Middle frontal gyrus (tissue), 1 donor: ENCODE measurements around the gene MYH11.
"Not testable (repeated sequence)": the region's sequence is repeated elsewhere in the genome, so short reads cannot be mapped to it uniquely, and the experiment has no call there.

Experiments used
- DNase-seq: peaks from one replicate; pipeline ENCODE4 v3.0.0-alpha.2; 2015; ENCODE audit warnings: low spot score; ENCODE audit errors: extremely low spot score

MYH11 gene

DNA sequence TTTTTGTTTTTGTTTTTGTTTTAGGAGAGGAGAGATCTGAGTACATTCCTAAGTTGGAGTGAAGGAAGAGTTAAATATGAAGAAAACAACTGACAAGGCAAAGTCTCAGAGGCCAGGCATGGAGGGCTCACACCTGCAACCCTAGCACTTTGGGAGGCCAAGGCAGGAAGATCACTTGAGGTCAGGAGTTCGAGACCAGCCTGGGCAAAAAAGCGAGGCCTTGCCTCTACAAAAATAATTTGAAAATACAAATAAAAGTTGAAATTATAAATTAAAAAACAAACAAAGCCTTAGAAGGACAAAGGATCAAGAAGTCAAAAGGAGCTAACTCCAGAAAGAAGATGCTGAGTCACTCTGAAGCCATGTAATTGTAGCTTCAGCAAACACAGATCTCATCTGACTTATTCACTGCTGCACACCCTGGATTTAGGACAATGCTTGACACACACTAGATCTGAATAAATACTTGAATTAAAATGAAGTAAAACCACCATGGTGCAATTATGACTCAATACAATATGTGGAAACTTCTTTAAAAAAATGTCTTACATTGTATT is 22.5 kb upstream of the MYH11 start:
- no peak for DNase-seq

DNA sequence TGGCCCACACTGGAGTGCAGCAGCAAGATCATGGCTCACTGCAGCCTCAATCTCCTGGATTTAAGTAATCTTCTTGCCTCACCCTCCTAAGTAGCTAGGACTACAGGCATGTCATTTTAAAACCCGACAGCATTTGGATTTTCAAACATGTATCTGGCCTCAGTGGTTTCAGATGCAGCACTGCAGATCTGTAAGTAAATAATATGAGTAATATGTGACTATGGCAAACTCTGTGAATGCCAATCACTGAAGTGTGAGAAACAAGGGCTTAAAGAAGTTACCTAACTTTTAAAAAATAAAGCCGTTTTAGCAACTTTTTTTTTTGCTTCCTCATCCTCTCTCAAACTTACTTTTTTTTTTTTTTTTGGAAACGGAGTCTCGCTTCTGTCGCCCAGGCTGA is 19.7 kb upstream of the MYH11 start:
- no peak for DNase-seq

DNA sequence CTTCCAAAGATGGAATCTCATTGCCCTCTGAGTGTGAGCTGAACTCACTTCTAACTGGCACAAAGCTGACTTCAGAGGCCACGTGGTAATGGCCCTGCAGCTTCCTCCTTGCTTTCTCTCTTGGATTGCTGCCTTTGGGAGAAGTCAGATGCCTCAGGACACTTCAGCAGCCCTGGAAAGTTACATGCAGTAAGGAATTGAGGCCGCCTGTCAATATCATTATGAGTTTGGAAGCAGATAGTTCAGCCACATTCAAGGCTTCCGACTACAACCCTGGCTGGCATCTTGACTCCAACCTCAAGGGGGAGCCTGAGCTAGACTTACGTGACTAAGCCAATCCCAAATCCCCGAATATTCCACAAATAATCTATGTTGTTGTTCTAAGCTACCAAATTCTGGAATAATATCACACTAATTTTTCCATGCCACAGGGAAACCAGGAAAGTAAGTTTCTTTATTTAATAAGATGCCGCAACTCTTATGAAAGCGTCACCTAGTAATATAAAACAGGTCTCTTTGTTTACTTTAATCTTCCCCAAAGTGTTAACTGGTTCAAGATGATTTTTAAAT is 18.0 kb upstream of the MYH11 start:
- no peak for DNase-seq

GRCh38 chr16:15873737-15874136 is 16.9 kb upstream of the MYH11 start:
- no peak for DNase-seq

GRCh38 chr16:15873301-15873700 is 16.5 kb upstream of the MYH11 start:
- no peak for DNase-seq

DNA sequence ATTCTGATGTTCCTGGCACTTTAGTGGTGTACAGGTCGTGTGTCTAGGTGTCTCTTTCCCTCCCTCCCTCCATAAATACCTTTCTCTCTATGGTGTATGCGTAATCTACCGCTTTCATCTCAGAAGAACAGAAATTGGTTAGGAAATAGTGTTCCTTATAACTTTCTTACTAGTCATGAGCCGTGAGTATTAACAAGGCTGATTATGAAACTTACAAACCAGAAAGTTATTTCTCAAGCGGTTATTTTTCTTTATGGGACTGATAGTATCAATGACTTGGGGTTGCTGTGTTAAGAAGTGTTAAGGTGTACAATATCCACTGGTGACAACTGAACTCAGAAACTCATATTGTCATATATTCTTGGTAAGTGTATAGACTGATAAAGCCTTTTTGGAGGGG is 13.2 kb upstream of the MYH11 start:
- DNase-seq, result no peak

DNA sequence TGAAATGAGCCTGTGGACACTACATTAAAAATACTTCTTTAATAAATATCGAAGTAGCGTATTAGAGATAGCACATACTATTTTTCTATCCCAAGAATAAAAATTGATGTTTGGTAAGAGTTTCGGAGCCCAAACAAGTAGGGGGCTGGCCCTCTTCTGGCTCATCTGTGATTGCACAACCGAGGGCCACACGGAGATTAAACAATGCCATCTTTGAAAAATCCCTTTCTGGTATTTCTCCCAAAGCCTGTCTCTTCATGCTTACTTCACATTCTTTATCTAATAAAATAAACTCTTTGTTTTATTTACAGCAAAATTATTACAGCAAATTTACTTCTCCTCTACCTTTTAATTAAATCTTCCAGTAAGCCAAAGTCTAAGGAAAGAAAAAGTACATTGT is 9.6 kb upstream of the MYH11 start:
- no peak for DNase-seq

DNA sequence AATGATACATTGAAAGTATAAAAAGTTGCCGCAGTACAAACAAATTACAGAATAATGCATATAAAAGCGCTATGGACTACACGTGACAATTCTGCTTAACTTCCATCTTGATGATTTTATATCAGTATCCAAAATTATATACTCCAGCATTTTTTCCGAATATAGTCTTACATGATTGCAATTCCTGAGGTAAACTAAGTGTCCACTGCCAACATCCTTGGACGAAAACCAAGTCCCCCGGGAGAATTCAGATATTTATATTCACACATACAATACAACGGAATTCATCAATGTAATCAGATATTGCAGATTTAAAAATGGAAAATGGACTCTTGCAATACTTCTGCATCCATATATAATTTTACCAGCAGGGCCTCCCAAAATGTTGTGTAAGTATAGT is 8.9 kb upstream of the MYH11 start:
- DNase-seq, result no peak

DNA sequence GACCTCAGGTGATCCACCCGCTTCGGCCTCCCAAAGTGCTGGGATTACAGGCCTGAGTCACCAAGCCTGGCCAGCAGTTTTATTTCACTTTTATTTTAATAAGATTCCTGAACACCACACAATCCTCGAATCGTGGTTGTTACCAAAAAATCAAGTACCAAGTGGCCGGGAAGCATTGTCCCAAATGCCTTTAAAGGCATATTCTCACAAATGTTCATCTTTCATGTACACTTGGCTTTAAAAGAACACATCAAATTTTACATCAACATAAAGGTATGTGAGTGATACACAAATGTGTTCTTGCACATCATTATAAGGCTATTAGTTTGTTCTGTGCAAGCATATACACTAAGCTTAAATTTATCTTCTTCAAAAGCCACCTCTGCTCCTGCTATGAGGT is 8.1 kb upstream of the MYH11 start:
- no peak for DNase-seq

DNA sequence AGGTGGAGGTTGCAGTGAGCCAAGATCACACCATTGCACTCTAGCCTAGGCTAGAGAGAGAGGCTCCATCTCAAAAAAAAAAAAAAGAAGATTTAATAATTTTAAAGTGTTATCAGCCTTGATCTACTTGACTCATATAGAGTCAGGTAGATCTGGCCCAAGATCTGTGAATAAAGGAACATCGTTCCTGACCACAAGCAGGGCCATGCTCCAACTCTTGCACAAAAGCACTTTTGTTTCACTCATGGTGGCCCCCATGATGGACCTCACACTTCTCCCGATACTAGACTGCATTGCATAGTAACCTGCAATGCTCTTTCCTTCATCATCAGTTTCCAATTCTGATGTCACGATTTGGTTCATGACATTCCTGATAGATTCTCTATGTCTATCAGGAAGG is 5.2 kb upstream of the MYH11 start:
- no peak for DNase-seq

GRCh38 chr16:15858921-15859668 is 2.3 kb upstream of the MYH11 start:
- DNase-seq, result no peak

DNA sequence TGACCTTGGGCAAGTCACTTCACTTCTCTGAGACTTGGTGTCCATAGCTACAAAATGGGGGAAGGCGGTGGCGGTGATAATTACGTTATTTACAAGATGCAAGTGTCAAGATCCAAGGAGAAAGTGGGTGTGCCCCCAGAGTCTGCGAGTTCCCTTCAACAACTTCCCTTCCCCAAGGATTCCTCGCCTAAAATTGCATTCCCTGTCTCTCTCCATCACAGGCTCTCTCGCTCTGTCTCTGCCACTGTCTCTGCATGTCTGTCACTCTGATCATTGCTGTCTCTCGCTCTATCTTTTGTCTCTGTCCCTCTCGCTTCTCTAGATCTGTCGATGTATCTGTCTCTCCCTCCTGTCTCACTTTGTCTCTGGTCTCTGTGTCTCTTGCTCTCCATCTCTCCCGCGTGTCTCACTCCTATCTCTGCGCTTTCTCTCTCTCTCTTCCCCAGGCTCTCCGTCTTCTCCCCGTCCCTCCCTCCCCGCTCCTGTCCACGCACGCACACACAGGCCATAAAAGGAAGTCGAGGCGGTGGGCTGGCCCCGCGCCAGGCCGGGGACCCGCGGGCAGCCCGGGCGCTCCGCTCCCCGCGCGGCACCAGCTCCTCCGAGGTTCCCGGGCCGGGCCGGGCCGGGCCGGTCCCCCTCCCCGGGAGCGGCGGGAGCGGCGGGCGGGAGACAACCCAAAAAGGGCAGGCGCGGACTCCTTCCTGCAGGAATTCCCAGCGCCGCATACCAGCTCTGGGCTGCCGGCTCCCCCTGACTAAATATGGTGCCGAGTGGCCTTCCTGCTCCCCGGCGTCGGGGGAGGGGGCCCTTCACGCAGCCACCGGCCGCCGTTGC is 1.1 kb upstream of the MYH11 start:
- DNase-seq, result no peak

DNA sequence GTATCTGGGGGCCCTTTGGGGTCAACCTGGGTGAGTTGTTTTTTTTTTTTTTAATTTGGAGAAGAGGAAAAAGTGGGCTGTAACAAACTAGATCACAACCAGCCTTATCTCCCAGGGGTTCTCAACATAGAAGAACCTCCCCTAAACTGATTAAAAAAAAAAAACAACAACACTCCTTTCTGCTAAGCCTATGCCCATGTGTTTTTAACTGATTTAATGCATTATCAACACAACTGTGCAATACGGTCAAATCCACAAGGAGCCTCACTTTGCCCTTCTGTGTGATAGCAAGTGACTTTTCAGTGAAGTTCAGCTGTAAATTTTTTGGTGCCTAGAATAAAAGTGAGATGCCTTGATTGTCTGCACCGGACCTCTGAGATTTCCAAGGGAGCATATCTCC is 646 bp downstream of the MYH11 start:
- DNase-seq, result no peak

- no peak for DNase-seq
Measured at GRCh38 chr16:15855704-15856003, 1.2 kb downstream of the MYH11 start.

DNA sequence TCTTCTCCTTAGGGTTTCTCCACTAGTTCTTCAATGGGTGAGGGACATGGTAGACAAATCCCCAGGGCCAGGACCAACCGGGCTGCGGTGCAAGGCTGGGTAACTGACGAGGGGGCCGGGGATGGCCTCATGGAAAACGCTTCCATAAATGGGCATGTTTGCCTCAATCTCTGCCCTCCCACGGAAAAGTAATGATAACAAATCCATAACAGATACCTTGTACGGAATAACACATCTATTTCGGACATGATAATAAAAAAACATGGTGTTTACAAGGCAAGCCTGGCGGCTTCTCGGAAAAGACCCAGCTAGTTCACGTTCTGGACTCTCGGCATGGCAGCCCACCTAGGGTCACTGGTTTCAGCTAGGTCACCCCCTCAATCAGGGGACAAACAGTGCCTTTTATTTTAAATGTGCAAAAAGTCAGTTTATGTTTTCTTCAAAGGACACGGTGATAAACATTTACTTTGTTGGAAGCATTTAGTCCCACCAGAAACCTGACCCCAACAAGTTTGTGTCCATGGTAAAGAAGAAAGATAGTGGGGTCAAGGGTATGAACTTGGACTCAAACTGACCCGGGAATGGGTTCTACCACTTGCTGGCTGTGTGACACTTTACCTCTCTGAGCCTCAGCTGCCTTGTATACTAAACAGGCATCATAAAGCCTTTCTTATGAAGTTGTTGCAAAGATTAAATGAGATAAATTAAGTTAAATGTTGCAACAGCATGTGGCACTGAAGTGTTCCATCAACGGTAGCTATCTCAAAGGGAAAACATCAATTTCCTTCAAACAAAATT is 1.7 kb downstream of the MYH11 start:
- DNase-seq, result no peak

- DNase-seq, result no peak
Measured at GRCh38 chr16:15854061-15854460, 2.8 kb downstream of the MYH11 start.

DNA sequence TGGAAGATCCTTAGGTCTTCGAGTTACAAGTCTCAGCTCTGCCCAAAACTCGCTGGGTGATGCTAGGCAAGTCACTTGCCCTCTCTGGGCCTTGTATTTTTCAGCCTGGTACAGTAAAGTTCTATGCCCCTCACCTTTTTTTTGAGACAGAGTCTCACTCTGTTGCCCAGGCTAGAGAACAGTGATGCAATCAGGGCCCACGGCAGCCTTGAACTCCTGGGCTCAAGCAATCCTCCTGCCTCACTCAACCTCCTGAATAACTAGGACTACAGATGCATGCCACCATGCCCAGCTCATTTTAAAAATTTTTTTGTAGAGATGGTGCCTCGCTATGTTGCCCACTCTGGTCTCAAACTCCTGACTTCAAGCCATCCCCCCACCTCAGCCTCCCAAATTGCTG is 3.8 kb downstream of the MYH11 start:
- DNase-seq, result no peak

DNA sequence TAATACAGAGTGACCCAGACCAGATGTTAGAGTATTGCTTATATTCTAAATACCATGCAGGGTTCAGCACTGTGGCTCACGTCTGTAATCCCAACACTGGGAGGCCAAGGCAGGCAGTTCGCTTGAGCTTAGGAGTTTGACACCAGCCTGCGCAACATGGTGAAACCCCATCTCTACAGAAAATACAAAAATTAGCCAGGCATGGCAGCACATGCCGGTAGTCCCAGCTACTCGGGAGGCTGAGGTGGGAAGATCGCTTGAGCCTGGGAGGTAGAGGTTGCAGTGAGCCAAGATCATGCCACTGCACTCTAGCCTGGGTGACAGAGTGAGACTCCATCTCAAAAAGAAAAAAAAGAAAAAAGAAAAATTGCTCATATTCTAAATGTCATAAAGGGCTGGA is 6.3 kb downstream of the MYH11 start:
- not testable (repeated sequence) for DNase-seq

GRCh38 chr16:15849209-15849981 is 7.4 kb downstream of the MYH11 start:
- no peak for DNase-seq

DNA sequence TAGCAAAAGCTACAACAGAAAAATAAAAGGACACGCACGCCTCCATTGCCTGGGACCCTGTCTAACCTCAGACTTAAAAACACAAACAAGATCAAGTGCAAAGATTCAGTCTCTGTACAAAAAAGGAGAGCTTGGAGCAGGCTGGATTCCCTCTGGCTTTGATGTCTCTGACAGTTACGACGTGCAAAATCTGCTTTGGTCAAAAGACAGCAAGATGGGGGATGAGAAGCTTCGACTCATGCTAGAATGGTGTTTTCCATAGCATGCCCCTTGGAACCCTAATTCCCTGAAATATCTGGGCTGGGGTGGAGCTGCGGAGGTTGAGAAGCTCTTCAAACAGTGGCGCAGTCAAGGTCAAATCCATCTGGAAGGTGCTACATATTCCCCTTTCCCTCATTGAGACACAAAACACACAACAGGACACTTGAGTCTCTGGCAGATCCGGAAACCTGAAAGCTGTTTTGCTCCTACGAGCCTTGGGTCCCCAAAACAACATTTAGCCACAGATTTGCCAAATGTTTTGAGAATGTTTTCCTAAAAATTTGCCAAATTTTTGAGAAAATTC is 9.1 kb downstream of the MYH11 start:
- DNase-seq, result no peak

GRCh38 chr16:15846510-15846909 is 10.3 kb downstream of the MYH11 start:
- DNase-seq, result no peak
